ENCODE results near the gene MYH10.

GRCh38 chr17:8470447-8471047 is 160.0 kb downstream of the MYH10 start:
- TF ChIP-seq EZH2 (IDR thresholded peaks at IDR 0.05; ENCODE audit: borderline replicate concordance) (no peak), CTCF (IDR thresholded peaks at IDR 0.05; ENCODE audit: poor library complexity) (no peak), EZH2phosphoT487 (IDR thresholded peaks at IDR 0.05; ENCODE audit: low read depth, severe bottlenecking, unreplicated experiment) (no peak)
